Suprapubic skin (tissue), 4 donors: ENCODE measurements around the gene DGCR2.
"Not testable (repeated sequence)": the region's sequence is repeated elsewhere in the genome, so short reads cannot be mapped to it uniquely, and the experiment has no call there.

Experiments used
- CTCF ChIP-seq, 2 donors: fragments of 200-600 bp in 1 of 2; fragments of 450-650 bp in 1 of 2; sonication (generic) in 1 of 2; IDR thresholded peaks; one replicate each; pipeline ENCODE4 v1.5.1; 2016 to 2019; ENCODE audit warnings: antibody characterized with exemption in 2 of 2, mild to moderate bottlenecking in 1 of 2, moderate library complexity in 1 of 2
- EP300 ChIP-seq: sonication (generic); formaldehyde crosslinking; IDR thresholded peaks from one replicate; pipeline ENCODE4 v1.6.1; 2017; ENCODE audit warnings: antibody characterized with exemption
- POLR2A ChIP-seq, 2 donors: fragments of 450-650 bp; IDR thresholded peaks; one replicate each; pipeline ENCODE4 v1.6.1; 2017; ENCODE audit warnings: antibody characterized with exemption in 2 of 2, mild to moderate bottlenecking in 2 of 2, moderate library complexity in 2 of 2
- POLR2AphosphoS5 ChIP-seq, 3 donors: sonication (generic); formaldehyde crosslinking; IDR thresholded peaks; one replicate each; pipeline ENCODE4 v1.6.1; 2017; ENCODE audit warnings: antibody characterized with exemption in 3 of 3

DNA sequence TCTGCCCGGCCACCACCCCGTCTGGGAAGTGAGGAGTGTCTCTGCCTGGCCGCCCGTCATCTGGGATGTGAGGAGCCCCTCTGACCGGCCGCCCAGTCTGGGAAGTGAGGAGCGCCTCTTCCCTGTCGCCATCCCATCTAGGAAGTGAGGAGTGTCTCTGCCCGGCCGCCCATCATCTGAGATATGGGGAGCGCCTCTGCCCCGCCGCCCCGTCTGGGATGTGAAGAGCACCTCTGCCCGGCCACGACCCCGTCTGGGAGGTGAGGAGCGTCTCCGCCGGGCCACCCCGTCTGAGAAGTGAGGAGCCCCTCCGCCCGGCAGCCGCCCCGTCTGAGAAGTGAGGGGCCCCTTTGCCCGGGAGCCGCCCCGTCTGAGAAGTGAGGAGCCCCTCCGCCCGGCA lies 38.1 kb downstream of the DGCR2 start:
- not testable (repeated sequence) for TF ChIP-seq CTCF (IDR thresholded peaks at IDR 0.05); POLR2A (IDR thresholded peaks at IDR 0.05); POLR2AphosphoS5 (IDR thresholded peaks at IDR 0.05); EP300
